NOMO-1 treated with DMSO at 0.1 percent for 48 hours (cell line): Measurements from ENCODE around the gene BASP1.
"Not testable (repeated sequence)": the region's sequence is repeated elsewhere in the genome, so short reads cannot be mapped to it uniquely, and the experiment has no call there.

Experiments
- DNase-seq: peaks from one replicate; lab custom pipeline; 2025; ENCODE audit not compliant: unreplicated experiment; lab: John Stamatoyannopoulos, UW

Gene BASP1

GRCh38 chr5:17252543-17252942, 35.1 kb downstream of the BASP1 start:
- no peak for DNase-seq

- DNase-seq = peak; percentile 100
Measured at GRCh38 chr5:17255471-17256021, 38.1 kb downstream of the BASP1 start.

- DNase-seq = no peak
Measured at GRCh38 chr5:17256171-17256570, 38.7 kb downstream of the BASP1 start.

DNA sequence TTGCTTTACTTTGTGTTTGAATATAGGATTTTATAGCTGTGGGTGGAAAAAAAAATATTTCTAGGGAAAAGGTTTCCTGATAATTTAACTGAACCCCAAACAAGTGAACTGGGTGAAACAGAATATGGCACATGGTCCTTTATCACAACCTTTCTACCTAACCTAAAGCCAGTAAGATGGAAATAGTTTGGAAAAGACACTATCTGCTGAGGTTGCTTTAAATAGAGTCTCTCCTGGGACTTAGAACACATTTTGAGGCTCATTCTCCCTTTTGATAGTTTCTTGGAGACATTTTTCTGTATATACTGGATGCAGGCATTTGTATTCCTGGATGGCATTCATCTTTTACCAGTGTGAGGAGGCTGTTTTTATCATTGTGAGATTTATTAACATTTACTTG, 39.4 kb downstream of the BASP1 start:
- DNase-seq = no peak

- no peak for DNase-seq
Measured at GRCh38 chr5:17257705-17258273, 40.4 kb downstream of the BASP1 start.

DNA sequence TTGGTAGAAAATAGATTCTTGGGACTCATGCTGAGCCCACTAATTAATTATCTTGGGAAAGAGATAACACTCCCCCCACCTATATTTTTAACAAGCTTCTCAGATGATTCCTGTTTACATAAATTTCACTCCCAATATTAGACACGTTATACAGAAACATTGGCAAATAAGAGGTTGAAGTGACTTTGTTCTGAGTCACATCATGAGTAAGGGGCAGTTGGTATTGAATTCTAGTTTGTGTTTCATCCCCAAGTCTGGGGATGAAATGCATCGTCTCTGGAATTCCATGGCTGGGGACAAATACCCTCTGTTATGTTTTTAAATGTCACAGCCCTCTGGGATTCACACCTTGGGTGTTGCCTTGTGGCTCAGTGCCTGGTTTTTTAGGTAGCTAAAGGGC, 41.0 kb downstream of the BASP1 start:
- no peak for DNase-seq

DNA sequence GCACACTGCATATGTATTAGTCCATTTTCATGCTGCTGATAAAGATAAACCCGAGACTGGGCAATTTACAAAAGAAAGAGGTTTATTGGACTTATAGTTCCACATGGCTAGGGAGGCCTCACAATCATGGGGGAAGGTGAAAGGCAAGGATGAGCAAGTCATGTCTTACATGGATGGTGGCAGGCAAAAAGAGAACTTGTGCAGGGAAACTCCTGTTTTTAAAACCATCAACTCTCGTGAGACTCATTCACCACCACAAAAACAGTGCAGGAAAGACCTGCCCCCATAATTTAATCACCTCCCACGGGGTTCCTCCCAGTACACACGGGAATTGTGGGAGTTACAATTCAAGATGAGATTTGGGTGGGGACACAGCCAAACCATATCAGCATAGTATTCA, 41.6 kb downstream of the BASP1 start:
- not testable (repeated sequence) for DNase-seq

GRCh38 chr5:17259630-17260257, 42.3 kb downstream of the BASP1 start:
- no peak for DNase-seq

GRCh38 chr5:17260549-17260948, 43.1 kb downstream of the BASP1 start:
- DNase-seq = no peak

- no peak for DNase-seq
Measured at GRCh38 chr5:17261075-17261474, 43.6 kb downstream of the BASP1 start.

DNA sequence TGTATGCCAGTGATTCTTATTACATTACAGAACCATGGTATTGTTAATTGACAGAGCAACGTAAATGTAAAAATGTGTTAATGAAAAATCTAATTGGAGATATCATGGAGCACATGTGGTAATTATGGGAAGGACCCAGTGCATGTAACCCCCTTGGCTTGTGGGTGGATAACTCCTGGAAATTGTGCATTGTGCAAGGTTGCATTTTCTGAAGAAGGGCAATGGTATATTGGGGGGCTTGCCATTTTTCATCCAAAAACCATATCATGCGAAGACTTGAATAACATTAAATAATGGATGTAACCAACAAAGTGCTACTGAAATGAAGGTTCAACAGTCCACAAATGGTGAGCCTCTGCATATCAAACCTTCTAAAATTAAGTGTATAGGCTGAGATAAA, 47.6 kb downstream of the BASP1 start:
- DNase-seq = no peak

DNA sequence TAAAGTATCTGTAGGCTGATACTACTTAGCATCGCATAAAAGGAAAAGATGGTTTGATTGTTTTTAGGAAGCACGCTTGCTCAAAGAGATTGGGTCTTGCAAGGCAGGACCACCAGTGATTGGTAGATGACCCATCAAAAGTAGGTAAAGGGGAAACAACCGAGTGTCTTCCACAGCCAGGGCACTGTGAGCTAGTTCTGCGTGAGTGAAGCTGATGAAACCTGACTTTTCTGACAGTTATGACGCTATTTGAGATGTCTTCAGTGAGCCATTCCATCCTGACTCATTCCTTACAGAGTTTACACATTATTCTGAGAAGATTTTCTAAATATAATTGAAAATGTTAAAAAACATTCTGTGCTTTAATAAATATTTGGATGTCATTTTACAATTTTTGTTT, 49.7 kb downstream of the BASP1 start:
- DNase-seq = no peak

DNA sequence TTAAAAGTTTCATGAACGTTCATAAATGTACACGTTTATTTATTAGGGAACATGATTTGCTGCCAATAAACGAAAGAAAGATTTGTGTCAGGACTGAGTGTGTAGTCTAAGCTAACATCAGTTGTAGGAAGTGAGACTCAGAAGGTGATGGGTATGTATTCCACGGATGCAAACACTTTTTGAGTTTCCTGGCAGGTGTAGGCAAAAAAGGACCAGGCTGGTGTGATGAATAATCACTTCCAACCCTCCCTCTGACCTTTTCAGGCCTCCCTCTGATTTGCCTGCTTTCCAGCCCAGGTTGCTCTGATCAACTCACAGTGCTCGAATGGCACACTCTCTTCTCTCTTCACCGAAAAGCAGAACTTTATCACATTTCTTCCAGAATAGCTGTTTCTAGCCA, 51.8 kb downstream of the BASP1 start:
- no peak for DNase-seq

DNA sequence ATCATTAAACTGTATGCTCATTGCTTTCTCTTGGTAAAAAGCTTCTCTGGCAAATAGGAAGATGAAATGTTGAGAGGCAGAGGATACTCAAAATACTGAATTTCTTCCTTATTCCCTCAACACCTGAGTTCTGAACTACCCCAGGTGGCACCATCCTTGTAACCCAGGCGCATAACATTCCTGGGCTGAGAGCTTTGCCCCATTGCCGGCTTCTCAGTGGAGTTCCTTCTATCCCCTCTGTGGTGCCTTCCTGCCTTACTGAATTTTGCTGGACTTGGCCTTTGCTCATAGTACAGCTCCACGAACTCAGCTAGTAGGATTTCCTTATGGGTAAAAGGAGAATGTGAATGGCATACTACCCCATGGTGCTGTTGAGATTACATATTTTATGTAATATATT, 54.7 kb downstream of the BASP1 start:
- no peak for DNase-seq

DNA sequence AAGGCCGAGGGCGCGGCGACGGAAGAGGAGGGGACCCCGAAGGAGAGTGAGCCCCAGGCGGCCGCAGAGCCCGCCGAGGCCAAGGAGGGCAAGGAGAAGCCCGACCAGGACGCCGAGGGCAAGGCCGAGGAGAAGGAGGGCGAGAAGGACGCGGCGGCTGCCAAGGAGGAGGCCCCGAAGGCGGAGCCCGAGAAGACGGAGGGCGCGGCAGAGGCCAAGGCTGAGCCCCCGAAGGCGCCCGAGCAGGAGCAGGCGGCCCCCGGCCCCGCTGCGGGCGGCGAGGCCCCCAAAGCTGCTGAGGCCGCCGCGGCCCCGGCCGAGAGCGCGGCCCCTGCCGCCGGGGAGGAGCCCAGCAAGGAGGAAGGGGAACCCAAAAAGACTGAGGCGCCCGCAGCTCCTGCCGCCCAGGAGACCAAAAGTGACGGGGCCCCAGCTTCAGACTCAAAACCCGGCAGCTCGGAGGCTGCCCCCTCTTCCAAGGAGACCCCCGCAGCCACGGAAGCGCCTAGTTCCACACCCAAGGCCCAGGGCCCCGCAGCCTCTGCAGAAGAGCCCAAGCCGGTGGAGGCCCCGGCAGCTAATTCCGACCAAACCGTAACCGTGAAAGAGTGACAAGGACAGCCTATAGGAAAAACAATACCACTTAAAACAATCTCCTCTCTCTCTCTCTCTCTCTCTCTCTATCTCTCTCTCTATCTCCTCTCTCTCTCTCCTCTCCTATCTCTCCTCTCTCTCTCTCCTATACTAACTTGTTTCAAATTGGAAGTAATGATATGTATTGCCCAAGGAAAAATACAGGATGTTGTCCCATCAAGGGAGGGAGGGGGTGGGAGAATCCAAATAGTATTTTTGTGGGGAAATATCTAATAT, 58.1 kb downstream of the BASP1 start:
- no peak for DNase-seq

DNA sequence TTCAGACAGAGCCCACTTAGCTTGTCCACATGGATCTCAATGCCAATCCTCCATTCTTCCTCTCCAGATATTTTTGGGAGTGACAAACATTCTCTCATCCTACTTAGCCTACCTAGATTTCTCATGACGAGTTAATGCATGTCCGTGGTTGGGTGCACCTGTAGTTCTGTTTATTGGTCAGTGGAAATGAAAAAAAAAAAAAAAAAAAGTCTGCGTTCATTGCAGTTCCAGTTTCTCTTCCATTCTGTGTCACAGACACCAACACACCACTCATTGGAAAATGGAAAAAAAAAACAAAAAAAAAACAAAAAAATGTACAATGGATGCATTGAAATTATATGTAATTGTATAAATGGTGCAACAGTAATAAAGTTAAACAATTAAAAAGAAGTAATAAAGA, 59.0 kb downstream of the BASP1 start:
- DNase-seq = no peak

DNA sequence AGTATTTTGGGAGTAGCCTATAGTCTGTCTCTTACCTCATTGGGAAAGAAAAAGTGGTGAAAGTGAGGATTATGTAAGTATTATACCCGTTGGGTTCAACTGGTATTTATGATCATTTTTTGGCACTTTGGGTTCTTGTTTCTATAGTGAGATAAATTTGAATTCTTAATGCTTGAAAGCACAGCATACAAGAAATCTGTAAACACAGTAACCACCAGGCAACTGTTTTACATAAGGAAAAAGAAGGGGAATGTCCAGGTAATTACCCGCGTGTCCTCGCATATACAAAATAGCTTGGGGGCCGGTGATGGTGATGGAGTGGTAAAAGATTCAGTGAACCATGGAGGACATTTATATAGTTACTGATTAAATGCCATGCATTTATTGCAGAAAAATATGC, 60.5 kb downstream of the BASP1 start:
- DNase-seq = no peak

GRCh38 chr5:17278931-17279330, 61.5 kb downstream of the BASP1 start:
- no peak for DNase-seq

DNA sequence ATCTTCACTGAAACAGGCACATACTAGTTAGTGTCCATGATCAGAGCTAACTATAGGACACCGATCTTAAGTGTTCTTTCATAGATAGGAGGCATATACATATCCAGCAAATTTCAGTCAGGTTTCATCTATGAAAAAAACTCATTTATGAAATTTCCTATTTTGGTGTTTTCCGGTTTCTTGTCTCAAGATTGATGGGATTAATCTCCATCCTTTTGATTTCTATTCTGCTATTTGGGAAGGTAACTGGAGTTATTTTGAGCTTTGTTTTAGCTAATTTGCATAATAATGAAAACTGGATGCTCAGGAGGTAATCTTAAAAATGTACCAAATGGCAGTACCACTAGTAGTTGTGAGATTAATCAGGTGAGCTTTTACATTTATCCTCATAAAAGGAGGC, 62.1 kb downstream of the BASP1 start:
- no peak for DNase-seq

GRCh38 chr5:17282283-17283120, 65.1 kb downstream of the BASP1 start:
- DNase-seq = peak; percentile 70

GRCh38 chr5:17283121-17283415, 65.6 kb downstream of the BASP1 start:
- no peak for DNase-seq
